ENCODE data around the gene PAOX.
"Not testable (repeated sequence)": the region's sequence is repeated elsewhere in the genome, so short reads cannot be mapped to it uniquely, and the experiment has no call there.

The PAOX gene

DNA sequence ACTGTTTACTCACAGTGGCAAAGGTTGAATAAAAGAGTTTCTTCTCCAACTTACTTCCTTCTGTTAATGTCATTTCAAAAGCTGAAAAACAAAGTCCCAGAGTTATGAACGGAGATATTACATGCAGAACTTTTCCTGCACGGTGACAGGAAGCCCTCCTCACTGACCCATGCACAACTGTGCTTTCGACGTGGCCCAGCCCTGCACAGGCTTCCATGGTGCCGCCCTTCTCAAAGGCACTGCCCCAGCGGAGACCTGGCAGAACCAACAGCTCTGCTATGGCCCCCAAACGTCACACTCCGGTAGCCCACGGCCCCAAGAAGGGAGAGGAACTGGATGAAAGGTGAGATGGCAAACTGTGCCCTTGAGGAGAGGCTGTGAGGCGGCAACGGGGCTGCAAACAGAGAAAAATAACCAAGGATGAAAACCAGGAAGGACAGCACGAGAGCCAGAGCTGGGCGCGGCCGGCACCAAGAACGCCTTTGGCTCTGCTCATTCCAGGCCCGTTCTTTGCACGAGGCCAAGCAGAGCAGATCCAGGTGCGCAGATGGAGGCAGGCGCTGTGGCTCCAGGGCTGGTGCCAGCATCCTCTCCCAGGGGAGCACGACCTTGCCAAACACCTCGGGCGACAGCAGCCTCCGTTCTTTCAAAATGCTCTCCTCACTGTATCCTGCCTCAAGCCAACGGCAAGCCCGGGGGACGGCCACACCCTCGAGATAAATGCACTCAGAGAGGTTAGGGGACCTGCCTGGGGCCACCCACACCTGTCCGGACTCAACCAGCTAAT lies 14.2 kb upstream of the PAOX start:
- no peak for DNase-seq (ENCODE audit: low read depth)
- TF ChIP-seq, protein P1, sequence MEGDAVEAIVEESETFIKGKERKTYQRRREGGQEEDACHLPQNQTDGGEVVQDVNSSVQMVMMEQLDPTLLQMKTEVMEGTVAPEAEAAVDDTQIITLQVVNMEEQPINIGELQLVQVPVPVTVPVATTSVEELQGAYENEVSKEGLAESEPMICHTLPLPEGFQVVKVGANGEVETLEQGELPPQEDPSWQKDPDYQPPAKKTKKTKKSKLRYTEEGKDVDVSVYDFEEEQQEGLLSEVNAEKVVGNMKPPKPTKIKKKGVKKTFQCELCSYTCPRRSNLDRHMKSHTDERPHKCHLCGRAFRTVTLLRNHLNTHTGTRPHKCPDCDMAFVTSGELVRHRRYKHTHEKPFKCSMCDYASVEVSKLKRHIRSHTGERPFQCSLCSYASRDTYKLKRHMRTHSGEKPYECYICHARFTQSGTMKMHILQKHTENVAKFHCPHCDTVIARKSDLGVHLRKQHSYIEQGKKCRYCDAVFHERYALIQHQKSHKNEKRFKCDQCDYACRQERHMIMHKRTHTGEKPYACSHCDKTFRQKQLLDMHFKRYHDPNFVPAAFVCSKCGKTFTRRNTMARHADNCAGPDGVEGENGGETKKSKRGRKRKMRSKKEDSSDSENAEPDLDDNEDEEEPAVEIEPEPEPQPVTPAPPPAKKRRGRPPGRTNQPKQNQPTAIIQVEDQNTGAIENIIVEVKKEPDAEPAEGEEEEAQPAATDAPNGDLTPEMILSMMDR (conservative IDR thresholded peaks at IDR 0.05; ENCODE audit: control insufficient read depth, insufficient read depth, low read depth, low read length): no peak

DNA sequence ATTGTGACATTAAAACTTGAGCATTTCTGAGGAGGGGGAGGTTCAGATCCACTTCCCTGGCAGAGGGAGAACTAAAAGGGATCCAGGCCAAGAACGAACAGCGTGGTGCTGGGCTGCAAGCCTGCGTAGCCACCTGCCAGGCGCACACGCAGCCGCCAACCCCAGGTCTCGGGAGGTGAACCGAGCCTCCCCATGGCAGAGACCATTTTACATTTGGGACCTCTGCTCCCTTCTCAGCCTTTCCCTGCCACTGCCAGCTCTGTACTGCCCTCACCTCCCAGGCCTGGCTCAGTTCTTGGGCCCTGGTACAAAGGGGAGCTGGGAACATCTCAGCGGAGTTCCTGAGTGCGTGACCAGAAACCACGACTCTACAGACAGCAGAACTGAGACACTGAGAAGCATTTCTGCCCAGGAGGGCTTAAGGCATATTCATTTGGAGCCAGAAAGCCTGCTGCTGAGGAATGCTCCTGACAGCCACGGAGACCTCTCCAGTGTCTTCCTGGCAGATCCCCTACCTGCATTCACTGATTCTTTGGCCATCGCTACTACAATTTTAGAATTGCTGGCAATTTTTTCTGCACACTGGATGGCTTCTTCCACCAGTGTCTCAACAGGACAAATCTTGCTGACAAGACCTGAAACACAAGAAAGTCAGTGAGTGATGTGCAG lies 13.5 kb upstream of the PAOX start:
- TF ChIP-seq, protein P1 (conservative IDR thresholded peaks at IDR 0.05; ENCODE audit: control insufficient read depth, insufficient read depth, low read depth, low read length): no peak
- no peak for DNase-seq (ENCODE audit: low read depth)
- H3K4me3 ChIP-seq (ENCODE audit: control insufficient read depth, low read depth, low read length): no peak overlapping the region

More for the DNA sequence above, 14.2 kb upstream of the PAOX start:
- H3K4me3 ChIP-seq (ENCODE audit: control insufficient read depth, low read depth, low read length): no peak overlapping the region

DNA sequence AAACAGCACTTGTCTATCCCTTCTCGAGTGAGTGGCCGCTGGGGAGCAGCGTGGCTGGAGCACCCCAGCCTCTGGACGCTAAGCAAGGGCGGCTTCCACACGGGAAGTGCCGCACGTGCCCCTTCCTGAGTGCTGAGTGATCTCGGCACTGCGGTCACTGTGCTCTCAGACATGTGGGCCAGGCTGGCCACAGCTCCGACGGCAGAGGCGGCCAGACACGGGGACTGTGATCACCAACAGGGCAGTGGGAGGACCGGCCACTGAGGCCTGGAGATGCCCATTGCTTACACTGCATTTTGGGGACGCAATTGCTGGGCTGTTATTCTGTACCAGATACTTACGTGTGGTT lies 13.0 kb upstream of the PAOX start:
- DNase-seq (ENCODE audit: low read depth): no peak
- TF ChIP-seq, protein P1 (conservative IDR thresholded peaks at IDR 0.05; ENCODE audit: control insufficient read depth, insufficient read depth, low read depth, low read length): no peak

DNA sequence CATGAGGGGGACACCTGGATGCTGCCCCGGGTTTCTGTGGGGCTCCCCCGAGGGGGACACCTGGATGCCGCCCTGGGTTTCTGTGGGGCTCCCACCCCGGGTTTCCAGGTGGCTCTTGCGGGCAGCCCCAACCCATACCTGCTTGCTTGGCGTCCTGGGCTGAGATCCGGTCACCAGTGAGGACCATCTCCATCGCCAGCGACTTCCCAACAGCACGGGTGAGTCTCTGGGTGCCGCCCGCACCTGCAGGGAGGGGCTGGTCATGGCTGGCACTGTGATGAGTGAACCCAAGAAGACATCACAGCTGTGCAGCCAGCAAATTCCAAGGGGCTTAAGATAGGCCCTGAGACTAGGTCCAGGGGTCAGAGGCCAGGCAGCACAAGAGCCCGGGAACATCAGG lies 12.3 kb upstream of the PAOX start:
- no peak for DNase-seq (ENCODE audit: low read depth)
- H3K4me3 ChIP-seq (ENCODE audit: control insufficient read depth, low read depth, low read length): no peak overlapping the region
- TF ChIP-seq, protein P1 (conservative IDR thresholded peaks at IDR 0.05; ENCODE audit: control insufficient read depth, insufficient read depth, low read depth, low read length): no peak

More for the DNA sequence above, 13.0 kb upstream of the PAOX start:
- H3K4me3 ChIP-seq (ENCODE audit: control insufficient read depth, low read depth, low read length): no peak overlapping the region

DNA sequence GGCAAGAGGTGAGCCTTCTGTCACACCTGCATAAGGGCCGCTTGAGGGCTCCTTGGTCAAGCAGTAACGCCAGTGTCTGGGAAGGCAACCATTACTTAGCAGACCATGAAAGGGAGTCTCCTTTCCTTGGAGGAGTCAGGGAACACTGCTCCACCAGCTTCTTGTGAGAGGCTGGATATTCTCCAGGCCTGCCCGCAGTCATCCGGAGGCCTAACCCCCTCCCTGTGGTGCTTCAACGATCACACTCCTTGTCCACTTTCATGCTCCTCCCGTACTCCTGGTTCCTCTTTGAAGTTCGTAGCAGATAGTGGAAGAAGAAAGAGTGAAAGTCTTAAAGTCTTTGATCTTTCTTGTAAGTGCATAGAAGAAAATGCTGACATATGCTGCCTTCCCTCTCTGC lies 11.6 kb upstream of the PAOX start:
- DNase-seq (ENCODE audit: low read depth); H3K4me3 ChIP-seq (ENCODE audit: control insufficient read depth, low read depth, low read length): not testable (repeated sequence)

DNA sequence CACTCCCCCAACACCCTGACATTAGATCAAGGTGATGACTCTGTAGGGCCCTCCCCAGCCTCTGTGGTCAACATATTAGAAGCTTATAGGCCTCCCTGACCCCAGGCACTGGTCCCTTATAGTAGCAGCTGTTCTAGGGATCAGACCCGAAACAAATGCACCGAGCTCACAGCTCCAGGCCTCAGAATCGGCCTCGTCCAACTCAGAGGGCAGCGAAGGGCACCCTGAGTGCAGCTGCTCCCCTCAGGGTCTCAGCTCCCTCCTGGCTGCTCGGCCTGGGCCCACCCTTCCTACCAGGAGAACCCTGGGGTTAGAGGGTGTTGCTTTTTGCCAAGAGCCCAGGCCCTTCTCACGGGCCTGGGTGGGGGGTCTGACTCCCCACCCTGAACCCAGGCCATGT lies 10.9 kb upstream of the PAOX start:
- H3K4me3 ChIP-seq (ENCODE audit: control insufficient read depth, low read depth, low read length): no peak overlapping the region
- TF ChIP-seq, protein P1 (conservative IDR thresholded peaks at IDR 0.05; ENCODE audit: control insufficient read depth, insufficient read depth, low read depth, low read length): no peak
- DNase-seq (ENCODE audit: low read depth): no peak

DNA sequence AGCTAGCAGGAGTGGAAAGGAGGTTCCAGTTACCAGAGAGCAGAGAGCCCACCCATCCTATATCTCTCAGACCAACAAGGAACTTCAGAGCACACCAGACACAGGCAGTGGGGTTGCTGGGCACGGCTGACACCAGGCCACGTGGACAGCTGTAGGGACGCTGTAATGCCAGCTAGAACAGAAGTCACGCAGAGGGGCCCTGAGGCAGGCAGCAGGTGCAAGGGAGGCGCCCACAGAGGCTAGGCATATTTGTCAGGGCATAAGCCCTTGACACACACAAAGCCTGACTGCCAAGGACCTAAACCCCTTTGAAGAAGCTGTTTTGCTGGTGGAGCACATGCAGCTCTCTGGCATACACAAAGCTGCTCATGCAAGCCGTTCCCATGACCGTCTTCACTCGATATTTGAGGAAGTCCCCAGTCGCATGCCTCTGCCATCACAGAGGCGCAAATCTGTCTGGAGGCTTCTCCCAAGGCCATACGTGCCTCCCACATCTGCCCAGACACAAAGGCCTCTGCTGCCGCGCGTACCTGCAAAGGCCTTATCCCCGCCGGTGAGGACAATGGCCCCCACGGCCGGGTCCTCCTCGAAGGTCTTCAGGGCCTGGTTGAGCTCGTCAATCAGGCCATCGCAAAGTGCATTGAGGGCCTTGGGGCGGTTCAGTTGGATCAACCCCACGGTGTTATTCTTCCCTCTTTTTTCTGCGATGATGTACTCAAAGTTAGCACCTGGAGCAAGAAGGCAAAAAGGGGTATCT lies 8.9 kb upstream of the PAOX start:
- no peak for DNase-seq (ENCODE audit: low read depth)
- H3K4me3 ChIP-seq (ENCODE audit: control insufficient read depth, low read depth, low read length): no peak overlapping the region
- TF ChIP-seq, protein P1 (conservative IDR thresholded peaks at IDR 0.05; ENCODE audit: control insufficient read depth, insufficient read depth, low read depth, low read length): no peak

All from fibroblast of mammary gland (primary cell).